B cell (primary cell): ENCODE results near the gene RILPL1. TPM values are rescaled to one million over a fixed set of nuclear protein-coding genes. Genes with fewer than 3 reads are reported as not detected.

Experiments used
- ATAC-seq: fragments of 200-7000 bp; cut with Tn5 transposase; one replicate; pipeline ENCODE4 v1.10.0; 2021; ENCODE audit warnings: low read depth, mild to moderate bottlenecking, moderate number of reproducible peaks, moderate library complexity
- CTCF ChIA-PET: fragments of 350-600 bp; sonication (Branson Sonifier 250); formaldehyde crosslinking; loops from one replicate; lab custom pipeline; 2021; ENCODE audit warnings: antibody characterized with exemption, inconsistent platforms; lab: Charles Lee
- POLR2A ChIA-PET: fragments of 350-600 bp; sonication (Branson Sonifier 250); formaldehyde crosslinking; loops from one replicate; lab custom pipeline; 2021; ENCODE audit warnings: antibody characterized with exemption; lab: Charles Lee
- DNase-seq: peaks from one replicate; pipeline ENCODE4 v3.0.0; 2013
- H2AFZ ChIP-seq: 2 replicates; pipeline ENCODE4 v1.6.1; 2012; ENCODE audit warnings: mild to moderate bottlenecking, low read depth, low read length; ENCODE audit not compliant: insufficient read depth, poor library complexity, severe bottlenecking
- H3K27ac ChIP-seq, 2 donors: 1 replicate in 1 of 2; 2 replicates in 1 of 2; pipeline ENCODE4 v1.5.1; 2012 to 2013; ENCODE audit warnings: low read length in 2 of 2, mild to moderate bottlenecking in 2 of 2, moderate library complexity in 1 of 2
- H3K27me3 ChIP-seq, 4 experiments: fragments of 200-600 bp in 1 of 4; sonication (generic) in 1 of 4; replicated peaks in 1 of 4; 1 replicate in 2 of 4; 2 replicates in 2 of 4; pipeline versions ENCODE4 v1.6.1 to v1.7.0; 2013 to 2016; ENCODE audit warnings: low read length in 3 of 4, mild to moderate bottlenecking in 2 of 4, mixed read lengths in 1 of 4, moderate library complexity in 1 of 4; ENCODE audit not compliant: insufficient read depth in 4 of 4, control insufficient read depth in 3 of 4; ENCODE audit errors: control extremely low read depth in 1 of 4
- H3K36me3 ChIP-seq, 2 experiments: replicated peaks in 1 of 2; 1 replicate in 1 of 2; 2 replicates in 1 of 2; pipeline versions ENCODE4 v1.6.1 to v1.7.1; 2013; ENCODE audit warnings: low read length in 1 of 2; ENCODE audit not compliant: insufficient read depth in 2 of 2, control insufficient read depth in 1 of 2; ENCODE audit errors: control extremely low read depth in 1 of 2, extremely low read depth in 1 of 2
- H3K4me1 ChIP-seq, 2 donors: fragments of 200-600 bp in 1 of 2; sonication (generic) in 1 of 2; 1 replicate in 1 of 2; 2 replicates in 1 of 2; pipeline versions ENCODE4 v1.5.1 to v1.6.1; 2013 to 2017; ENCODE audit warnings: low read length in 2 of 2; ENCODE audit not compliant: control insufficient read depth in 2 of 2, insufficient read depth in 2 of 2
- H3K4me2 ChIP-seq: replicated peaks from 2 replicates; pipeline ENCODE3; 2012; ENCODE audit warnings: mild to moderate bottlenecking, low read depth, low read length; ENCODE audit not compliant: poor library complexity, severe bottlenecking
- H3K4me3 ChIP-seq, 5 experiments: fragments of 200-600 bp in 1 of 5; sonication (generic) in 1 of 5; 1 replicate in 3 of 5; 2 replicates in 2 of 5; pipeline versions ENCODE4 v1.5.1 to v1.7.0; 2011 to 2016; ENCODE audit warnings: low read length in 4 of 5, mild to moderate bottlenecking in 4 of 5, low read depth in 2 of 5, control low read depth in 1 of 5, moderate library complexity in 1 of 5; ENCODE audit not compliant: insufficient read depth in 1 of 5; ENCODE audit errors: control extremely low read depth in 1 of 5, extremely low read depth in 1 of 5
- H3K79me2 ChIP-seq: fragments of 200-600 bp; sonication (generic); one replicate; pipeline ENCODE4 v1.6.0; 2016; ENCODE audit warnings: low read length; ENCODE audit not compliant: control insufficient read depth, insufficient read depth
- H3K9ac ChIP-seq: fragments of 200-600 bp; sonication (generic); 2 replicates; pipeline ENCODE4 v1.6.1; 2017; ENCODE audit warnings: mild to moderate bottlenecking, low read length, moderate library complexity
- H3K9me3 ChIP-seq, 3 donors: one replicate each; pipeline versions ENCODE4 v1.6.1 to v1.7.1; 2013; ENCODE audit warnings: low read length in 2 of 3; ENCODE audit not compliant: control insufficient read depth in 2 of 3, insufficient read depth in 1 of 3; ENCODE audit errors: control extremely low read depth in 1 of 3
- H4K20me1 ChIP-seq: 2 replicates; pipeline ENCODE4 v1.6.0; 2012; ENCODE audit warnings: mild to moderate bottlenecking, low read length; ENCODE audit not compliant: insufficient read depth, control insufficient read depth, poor library complexity, severe bottlenecking
- H3K27ac Mint-ChIP-seq: one replicate; pipeline ENCODE4 v1.8.0; 2021; ENCODE audit warnings: mixed read lengths
- H3K27me3 Mint-ChIP-seq: one replicate; pipeline ENCODE4 v1.8.0; 2021; ENCODE audit warnings: mixed read lengths
- H3K4me1 Mint-ChIP-seq: one replicate; pipeline ENCODE4 v1.8.0; 2021; ENCODE audit warnings: mixed read lengths
- H3K4me3 Mint-ChIP-seq: one replicate; pipeline ENCODE4 v1.8.0; 2021; ENCODE audit warnings: mixed read lengths
- H3K9me3 Mint-ChIP-seq: one replicate; pipeline ENCODE4 v1.8.0; 2022; ENCODE audit warnings: mixed read lengths; ENCODE audit not compliant: insufficient read depth
- CTCF ChIP-seq: fragments of 200-600 bp; IDR thresholded peaks from one replicate; pipeline ENCODE4 v1.8.0; 2022; ENCODE audit warnings: antibody characterized with exemption, mild to moderate bottlenecking
- EZH2 ChIP-seq: IDR thresholded peaks from 2 replicates; pipeline ENCODE4 v1.6.1; 2012; ENCODE audit warnings: borderline replicate concordance, low read depth, mild to moderate bottlenecking, moderate library complexity, low read length; ENCODE audit not compliant: insufficient read depth, poor library complexity, severe bottlenecking
- WGBS: methylation state at CpG from one replicate; pipeline ENCODE4 v1.1.5; 2013; ENCODE audit warnings: missing lambda C conversion rate; ENCODE audit not compliant: insufficient coverage; 5-methylcytosine and 5-hydroxymethylcytosine counted together
- intact Hi-C: fragments of 100-400 bp; cut with micrococcal nuclease; formaldehyde crosslinking; loops from one replicate; pipeline ENCODE4 v1.10.0; 2022
- polyA plus RNA-seq: library from polyadenylated mRNA; depleted of rRNA; stranded (reverse); fragments of >200 nt; gene quantifications from 2 replicates; pipeline ENCODE4 v1.2.3, GENCODE V29; 2012
- total RNA-seq, 2 donors: library from RNA; stranded (reverse); fragments of 120-200 nt in 1 of 2; gene quantifications; 1 replicate in 1 of 2; 2 replicates in 1 of 2; pipeline versions ENCODE4 v1.2.3 to v1.2.4, GENCODE V29; 2013 to 2022

The RILPL1 gene
- total and polyA plus RNA-seq, 2 donors (not counting 1 experiment from before 2014, with no cell fraction given) = 2.6 to 2.8 TPM

- H3K4me3 ChIP-seq = no peak overlapping the region
- POLR2A ChIA-PET = no interaction called here
- ATAC-seq = no peak
- H2AFZ ChIP-seq = no peak overlapping the region
- H3K79me2 ChIP-seq = no peaks in the 10 kb centered on the region
- no peaks in the 10 kb centered on the region for H4K20me1 ChIP-seq
- no peaks in the 10 kb centered on the region for H3K36me3 ChIP-seq
- H3K9ac ChIP-seq = no peak overlapping the region
- H3K9me3 ChIP-seq = no peaks in the 10 kb centered on the region
- no peak overlapping the region for H3K4me3 Mint-ChIP-seq
- CTCF ChIA-PET = no interaction called here
- H3K4me1 ChIP-seq = no peaks in the 10 kb centered on the region
- no peaks in the 10 kb centered on the region for H3K4me1 Mint-ChIP-seq
- H3K27ac ChIP-seq = no peak overlapping the region
- no peak overlapping the region for H3K27ac Mint-ChIP-seq
- peaks cover 29% of the 10 kb centered on the region for H3K27me3 Mint-ChIP-seq
- no peak for DNase-seq
- WGBS = 92% methylated on average over 2 of the region's 2 CpGs
- no peak overlapping the region for H3K4me2 ChIP-seq
- TF ChIP-seq CTCF = no peak
- TF ChIP-seq EZH2 = no peak
- intact Hi-C loops = no loop called here
- H3K9me3 Mint-ChIP-seq = no peaks in the 10 kb centered on the region
- no peaks in the 10 kb centered on the region for H3K27me3 ChIP-seq
Measured at GRCh38 chr12:123550700-123551099, 17.2 kb upstream of the RILPL1 start.

GRCh38 chr12:123548107-123548506, 14.6 kb upstream of the RILPL1 start:
- Mint-ChIP-seq H3K9me3 (no peaks in the 10 kb centered on the region), H3K4me3 (no peak overlapping the region), H3K27me3 (peaks cover 29% of the 10 kb centered on the region), H3K4me1 (no peaks in the 10 kb centered on the region), H3K27ac (no peak overlapping the region)
- no peak for TF ChIP-seq EZH2
- TF ChIP-seq CTCF = no peak
- H3K27me3 ChIP-seq = no peaks in the 10 kb centered on the region
- no peaks in the 10 kb centered on the region for H3K36me3 ChIP-seq
- WGBS = 100% methylated on average over 1 of the region's 3 CpGs
- H3K4me2 ChIP-seq = no peak overlapping the region
- H3K9ac ChIP-seq = no peak overlapping the region
- ATAC-seq = no peak
- no peaks in the 10 kb centered on the region for H3K9me3 ChIP-seq
- intact Hi-C loops = no loop called here
- ChIA-PET POLR2A (no interaction called here), CTCF (interaction anchor here (1.0 kb wide), 1 partner anchor 22 kb away, joined by 3 read pairs; no protein-coding TSS in a partner anchor)
- H3K79me2 ChIP-seq = no peaks in the 10 kb centered on the region
- H2AFZ ChIP-seq = no peak overlapping the region
- H3K4me3 ChIP-seq = no peak overlapping the region
- H3K4me1 ChIP-seq = no peaks in the 10 kb centered on the region
- no peaks in the 10 kb centered on the region for H4K20me1 ChIP-seq
- H3K27ac ChIP-seq = no peak overlapping the region
- DNase-seq = no peak
